Neural cell (in vitro differentiated cells): ENCODE data around the gene BNC2. TPM values are rescaled to one million over a fixed set of nuclear protein-coding genes. Genes with fewer than 3 reads are reported as not detected.

Experiments used
- H2AFZ ChIP-seq: fragments of 200-600, 300-800 bp; sonication (generic), shearing (Covaris generic); 2 replicates; pipeline ENCODE4 v1.6.0; 2014; ENCODE audit warnings: low read depth, mild to moderate bottlenecking, antibody characterized with exemption, low read length, moderate library complexity
- H3F3A ChIP-seq: fragments of 200-600 bp; shearing (Covaris generic); 2 replicates; pipeline ENCODE4 v1.6.1; 2016; ENCODE audit warnings: mild to moderate bottlenecking, moderate library complexity, mixed read lengths, antibody characterized with exemption, low read length; ENCODE audit not compliant: insufficient read depth, poor library complexity, severe bottlenecking
- H3K27ac ChIP-seq: fragments of 200-600, 300-800 bp; sonication (generic), shearing (Covaris generic); 2 replicates; pipeline ENCODE4 v1.5.1; 2014; ENCODE audit warnings: mild to moderate bottlenecking, low read length, moderate library complexity
- H3K27me3 ChIP-seq: fragments of 300-800, 200-600 bp; sonication (generic), shearing (Covaris generic); 2 replicates; pipeline ENCODE4 v1.6.0; 2014; ENCODE audit warnings: mild to moderate bottlenecking, low read depth, low read length, moderate library complexity; ENCODE audit not compliant: insufficient read depth
- H3K36me3 ChIP-seq: fragments of 300-800, 200-600 bp; sonication (generic), shearing (Covaris generic); 2 replicates; pipeline ENCODE4 v1.5.1; 2014; ENCODE audit warnings: mild to moderate bottlenecking, antibody characterized with exemption, low read length, moderate library complexity; ENCODE audit not compliant: insufficient read depth
- H3K4me2 ChIP-seq: fragments of 300-800, 200-600 bp; sonication (generic), shearing (Covaris generic); 2 replicates; pipeline ENCODE4 v1.6.0; 2014; ENCODE audit warnings: mild to moderate bottlenecking, low read length
- H3K4me3 ChIP-seq: fragments of 300-800, 200-600 bp; sonication (generic), shearing (Covaris generic); 2 replicates; pipeline ENCODE4 v1.5.1; 2014; ENCODE audit warnings: mild to moderate bottlenecking, low read length, moderate library complexity
- H3K79me2 ChIP-seq: fragments of 200-600 bp; shearing (Covaris generic); replicated peaks from 2 replicates; pipeline ENCODE4 v1.6.0; 2014; ENCODE audit warnings: mild to moderate bottlenecking, low read length, moderate library complexity; ENCODE audit not compliant: insufficient read depth
- H3K9ac ChIP-seq: fragments of 300-800, 200-600 bp; sonication (generic), shearing (Covaris generic); 2 replicates; pipeline ENCODE4 v1.6.1; 2016; ENCODE audit warnings: mild to moderate bottlenecking, low read length, mixed read lengths
- H3K9me2 ChIP-seq: fragments of 200-600 bp; shearing (Covaris generic); 2 replicates; pipeline ENCODE4 v1.6.1; 2016; ENCODE audit warnings: mild to moderate bottlenecking, low read length, mixed read lengths; ENCODE audit not compliant: insufficient read depth
- H3K9me3 ChIP-seq: fragments of 200-600, 300-800 bp; sonication (generic), shearing (Covaris generic); 2 replicates; pipeline ENCODE4 v1.6.1; 2016; ENCODE audit warnings: mild to moderate bottlenecking, mixed run types, low read length, moderate library complexity, mixed read lengths
- H4K20me1 ChIP-seq: fragments of 200-600 bp; shearing (Covaris generic); 2 replicates; pipeline ENCODE4 v1.6.1; 2016; ENCODE audit warnings: mild to moderate bottlenecking, mixed run types; ENCODE audit not compliant: insufficient read depth
- EP300 ChIP-seq: fragments of 450-650 bp; conservative IDR thresholded peaks from 2 replicates; pipeline ENCODE4 v1.6.1; 2014; ENCODE audit warnings: antibody characterized with exemption, mild to moderate bottlenecking, moderate library complexity; ENCODE audit not compliant: poor library complexity, severe bottlenecking
- EZH2 ChIP-seq: fragments of 200-600, 300-800 bp; shearing (Covaris generic), sonication (generic); IDR thresholded peaks from 2 replicates; pipeline ENCODE4 v1.6.1; 2014; ENCODE audit warnings: antibody characterized with exemption, low read length, borderline replicate concordance, mild to moderate bottlenecking; ENCODE audit not compliant: insufficient read depth, poor library complexity, severe bottlenecking
- MXI1 ChIP-seq: fragments of 450-650 bp; conservative IDR thresholded peaks from 2 replicates; pipeline ENCODE4 v1.6.1; 2014; ENCODE audit warnings: antibody characterized with exemption, mild to moderate bottlenecking; ENCODE audit not compliant: poor library complexity, severe bottlenecking
- POLR2AphosphoS5 ChIP-seq: IDR thresholded peaks from 2 replicates; pipeline ENCODE4 v1.6.1; 2012
- RAD21 ChIP-seq: fragments of 450-650 bp; conservative IDR thresholded peaks from 2 replicates; pipeline ENCODE4 v1.6.1; 2014; ENCODE audit warnings: antibody characterized with exemption, mild to moderate bottlenecking, moderate library complexity
- SMC3 ChIP-seq: fragments of 450-650 bp; conservative IDR thresholded peaks from 2 replicates; pipeline ENCODE4 v1.6.1; 2014; ENCODE audit warnings: antibody characterized with exemption, mild to moderate bottlenecking, moderate library complexity; ENCODE audit not compliant: poor library complexity
- TAF1 ChIP-seq: IDR thresholded peaks from 2 replicates; pipeline ENCODE4 v1.6.1; 2012; ENCODE audit warnings: low read depth
- polyA plus RNA-seq: library from polyadenylated mRNA; depleted of rRNA; stranded (reverse); fragments of >200 nt; gene quantifications from 2 replicates; pipeline ENCODE4 v1.2.3, GENCODE V29; 2014
- TF ChIP-seq, protein P1 (sequence below): fragments of 450-650 bp; IDR thresholded peaks from 2 replicates; pipeline ENCODE4 v1.5.1; 2014; ENCODE audit warnings: antibody characterized with exemption, mild to moderate bottlenecking, moderate library complexity; ENCODE audit not compliant: poor library complexity, severe bottlenecking
- TF ChIP-seq, protein P2 (sequence below): IDR thresholded peaks from 2 replicates; pipeline ENCODE4 v1.6.1; 2012; ENCODE audit warnings: borderline replicate concordance

BNC2 gene
- polyA plus RNA-seq, 1 donor from 2014 or later: 1.3 TPM

DNA sequence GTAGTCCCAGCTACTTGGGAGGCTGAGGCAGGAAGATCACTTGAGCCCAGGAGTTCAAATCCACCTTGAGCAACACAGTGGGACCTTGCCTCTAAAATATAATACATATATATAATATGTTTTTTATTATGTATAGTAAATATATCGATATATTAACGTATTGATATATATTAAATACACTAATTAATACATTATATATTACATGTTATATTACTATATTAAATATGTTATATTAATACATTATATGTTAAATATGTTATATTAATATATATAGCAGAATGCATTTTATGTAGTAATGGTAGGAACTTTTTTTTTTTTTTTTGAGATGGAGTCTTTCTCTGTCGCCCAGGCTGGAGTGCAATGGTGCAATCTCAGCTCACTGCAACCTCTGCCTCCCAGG, 18.1 kb upstream of the BNC2 start:
- Histone ChIP-seq H2AFZ (no peak overlapping the region), H3K36me3 (no peaks in the 10 kb centered on the region), H3K79me2 (no peaks in the 10 kb centered on the region), H3K9me2 (no peaks in the 10 kb centered on the region), H3K4me2 (no peak overlapping the region), H3K4me3 (no peak overlapping the region), H4K20me1 (no peaks in the 10 kb centered on the region), H3K9me3 (no peaks in the 10 kb centered on the region), H3K9ac (no peak overlapping the region), H3K27ac (no peak overlapping the region), H3K27me3 (no peaks in the 10 kb centered on the region), H3F3A (no peaks in the 10 kb centered on the region)
- TF ChIP-seq TAF1 (no peak), POLR2AphosphoS5 (no peak), SMC3 (no peak), MXI1 (no peak), EP300 (no peak), RAD21 (no peak), EZH2 (no peak)
- TF ChIP-seq, protein P1, sequence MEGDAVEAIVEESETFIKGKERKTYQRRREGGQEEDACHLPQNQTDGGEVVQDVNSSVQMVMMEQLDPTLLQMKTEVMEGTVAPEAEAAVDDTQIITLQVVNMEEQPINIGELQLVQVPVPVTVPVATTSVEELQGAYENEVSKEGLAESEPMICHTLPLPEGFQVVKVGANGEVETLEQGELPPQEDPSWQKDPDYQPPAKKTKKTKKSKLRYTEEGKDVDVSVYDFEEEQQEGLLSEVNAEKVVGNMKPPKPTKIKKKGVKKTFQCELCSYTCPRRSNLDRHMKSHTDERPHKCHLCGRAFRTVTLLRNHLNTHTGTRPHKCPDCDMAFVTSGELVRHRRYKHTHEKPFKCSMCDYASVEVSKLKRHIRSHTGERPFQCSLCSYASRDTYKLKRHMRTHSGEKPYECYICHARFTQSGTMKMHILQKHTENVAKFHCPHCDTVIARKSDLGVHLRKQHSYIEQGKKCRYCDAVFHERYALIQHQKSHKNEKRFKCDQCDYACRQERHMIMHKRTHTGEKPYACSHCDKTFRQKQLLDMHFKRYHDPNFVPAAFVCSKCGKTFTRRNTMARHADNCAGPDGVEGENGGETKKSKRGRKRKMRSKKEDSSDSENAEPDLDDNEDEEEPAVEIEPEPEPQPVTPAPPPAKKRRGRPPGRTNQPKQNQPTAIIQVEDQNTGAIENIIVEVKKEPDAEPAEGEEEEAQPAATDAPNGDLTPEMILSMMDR: no peak
- TF ChIP-seq, protein P2, sequence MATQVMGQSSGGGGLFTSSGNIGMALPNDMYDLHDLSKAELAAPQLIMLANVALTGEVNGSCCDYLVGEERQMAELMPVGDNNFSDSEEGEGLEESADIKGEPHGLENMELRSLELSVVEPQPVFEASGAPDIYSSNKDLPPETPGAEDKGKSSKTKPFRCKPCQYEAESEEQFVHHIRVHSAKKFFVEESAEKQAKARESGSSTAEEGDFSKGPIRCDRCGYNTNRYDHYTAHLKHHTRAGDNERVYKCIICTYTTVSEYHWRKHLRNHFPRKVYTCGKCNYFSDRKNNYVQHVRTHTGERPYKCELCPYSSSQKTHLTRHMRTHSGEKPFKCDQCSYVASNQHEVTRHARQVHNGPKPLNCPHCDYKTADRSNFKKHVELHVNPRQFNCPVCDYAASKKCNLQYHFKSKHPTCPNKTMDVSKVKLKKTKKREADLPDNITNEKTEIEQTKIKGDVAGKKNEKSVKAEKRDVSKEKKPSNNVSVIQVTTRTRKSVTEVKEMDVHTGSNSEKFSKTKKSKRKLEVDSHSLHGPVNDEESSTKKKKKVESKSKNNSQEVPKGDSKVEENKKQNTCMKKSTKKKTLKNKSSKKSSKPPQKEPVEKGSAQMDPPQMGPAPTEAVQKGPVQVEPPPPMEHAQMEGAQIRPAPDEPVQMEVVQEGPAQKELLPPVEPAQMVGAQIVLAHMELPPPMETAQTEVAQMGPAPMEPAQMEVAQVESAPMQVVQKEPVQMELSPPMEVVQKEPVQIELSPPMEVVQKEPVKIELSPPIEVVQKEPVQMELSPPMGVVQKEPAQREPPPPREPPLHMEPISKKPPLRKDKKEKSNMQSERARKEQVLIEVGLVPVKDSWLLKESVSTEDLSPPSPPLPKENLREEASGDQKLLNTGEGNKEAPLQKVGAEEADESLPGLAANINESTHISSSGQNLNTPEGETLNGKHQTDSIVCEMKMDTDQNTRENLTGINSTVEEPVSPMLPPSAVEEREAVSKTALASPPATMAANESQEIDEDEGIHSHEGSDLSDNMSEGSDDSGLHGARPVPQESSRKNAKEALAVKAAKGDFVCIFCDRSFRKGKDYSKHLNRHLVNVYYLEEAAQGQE: no peak

DNA sequence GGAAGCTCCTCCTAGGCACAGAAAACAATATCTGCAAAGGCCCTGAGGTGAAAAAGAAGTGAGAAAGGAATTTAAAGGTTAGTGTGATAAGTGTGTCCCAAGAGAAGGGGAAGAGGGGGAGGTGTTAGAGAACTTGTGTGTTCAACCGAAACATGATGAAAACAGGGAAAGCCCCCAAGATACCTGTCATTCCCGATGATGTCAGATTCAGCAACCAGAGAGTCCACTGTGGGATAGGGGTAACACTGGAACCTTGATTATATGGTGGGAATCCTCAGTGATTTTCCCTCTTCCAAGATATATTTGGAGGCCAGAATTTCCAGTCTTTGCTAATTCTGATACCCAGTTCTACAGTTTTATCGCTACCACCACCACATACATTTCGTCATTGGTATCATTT, 15.5 kb upstream of the BNC2 start:
- H3K9ac ChIP-seq: no peak overlapping the region
- H2AFZ ChIP-seq: no peak overlapping the region
- no peak overlapping the region for H3K4me2 ChIP-seq
- TF ChIP-seq EZH2: no peak
- TF ChIP-seq POLR2AphosphoS5: no peak
- TF ChIP-seq SMC3: no peak
- TF ChIP-seq EP300: no peak
- TF ChIP-seq, protein P2: no peak
- no peak for TF ChIP-seq RAD21
- no peak for TF ChIP-seq MXI1
- no peak for TF ChIP-seq TAF1
- TF ChIP-seq, protein P1: no peak
- H3K4me3 ChIP-seq: no peak overlapping the region
- H3K9me3 ChIP-seq: no peaks in the 10 kb centered on the region
- H4K20me1 ChIP-seq: no peaks in the 10 kb centered on the region
- no peaks in the 10 kb centered on the region for H3K9me2 ChIP-seq
- H3F3A ChIP-seq: no peaks in the 10 kb centered on the region
- H3K27ac ChIP-seq: no peak overlapping the region
- no peaks in the 10 kb centered on the region for H3K79me2 ChIP-seq
- H3K36me3 ChIP-seq: no peaks in the 10 kb centered on the region
- H3K27me3 ChIP-seq: no peaks in the 10 kb centered on the region
